HepG2 (cell line): ENCODE data around the gene PRSS38. TPM values are rescaled to one million over a fixed set of nuclear protein-coding genes. Genes with fewer than 3 reads are reported as not detected.
"Not testable (repeated sequence)": the region's sequence is repeated elsewhere in the genome, so short reads cannot be mapped to it uniquely, and the experiment has no call there.

Source experiments
- ATAC-seq: fragments of 200-7000 bp; cut with Tn5 transposase; 3 replicates; pipeline ENCODE4 v1.9.1; 2020; ENCODE audit warnings: mild to moderate bottlenecking, moderate library complexity
- BruUV-seq: library from RNA; stranded (reverse); fragments of 400-500 nt; replicated peaks from 2 replicates; lab custom pipeline; 2021; lab: Mats Ljungman, UMichigan
- CTCF ChIA-PET: fragments of 300-600 bp; formaldehyde crosslinking; extraction: SDS; loops from one replicate; lab custom pipeline; 2021; ENCODE audit warnings: low total read pairs, inconsistent platforms, low intra/inter-chr PET ratio; lab: Yijun Ruan, JAX
- POLR2A ChIA-PET: fragments of 350-600 bp; sonication (Branson Sonifier 250); formaldehyde crosslinking; loops from one replicate; lab custom pipeline; 2020; ENCODE audit warnings: antibody characterized with exemption, inconsistent platforms; lab: Yijun Ruan, JAX
- DNase-seq: peaks from one replicate; pipeline ENCODE4 v3.0.0-alpha.2; 2015; ENCODE audit warnings: low spot score
- FAIRE-seq: peaks from 3 replicates; lab custom pipeline; 2011; peaks lifted over from hg19 to GRCh38; lab: Jason Lieb, UNC
- H2AFZ ChIP-seq: one replicate; pipeline ENCODE4 v1.6.1; 2011; ENCODE audit warnings: low read length, inconsistent platforms
- H3K27ac ChIP-seq: fragments of 300-600 bp; 3 replicates; pipeline ENCODE4 v1.8.0; 2011; ENCODE audit warnings: mixed run types, mild to moderate bottlenecking, mixed read lengths, low read length, inconsistent platforms; ENCODE audit not compliant: insufficient read depth; ENCODE audit errors: extremely low read length
- H3K27me3 ChIP-seq, 2 experiments: fragments of 200-600 bp in 1 of 2; 2 replicates in 1 of 2; 3 replicates in 1 of 2; pipeline versions ENCODE4 v1.6.0 to v1.8.0; 2011; ENCODE audit warnings: low read length in 2 of 2, mild to moderate bottlenecking in 2 of 2, moderate library complexity in 2 of 2, inconsistent platforms in 1 of 2; ENCODE audit not compliant: insufficient read depth in 2 of 2, control insufficient read depth in 1 of 2
- H3K36me3 ChIP-seq, 2 experiments: fragments of 200-600 bp in 1 of 2; replicated peaks in 1 of 2; 2 replicates in 1 of 2; 3 replicates in 1 of 2; pipeline versions ENCODE4 v1.5.1 to v1.8.0; 2011; ENCODE audit warnings: low read length in 2 of 2, inconsistent platforms in 1 of 2; ENCODE audit not compliant: insufficient read depth in 2 of 2, control insufficient read depth in 1 of 2
- H3K4me1 ChIP-seq: 2 replicates; pipeline ENCODE4 v1.5.1; 2012; ENCODE audit warnings: low read length, inconsistent platforms; ENCODE audit not compliant: insufficient read depth
- H3K4me2 ChIP-seq: 2 replicates; pipeline ENCODE4 v1.6.0; 2011; ENCODE audit warnings: low read depth, low read length, inconsistent platforms
- H3K4me3 ChIP-seq, 3 experiments: fragments of 200-600 bp in 1 of 3; sonication (generic), shearing (Covaris generic) in 1 of 3; replicated peaks in 1 of 3; 2 replicates each; pipeline ENCODE4 v1.5.1; 2011 to 2016; ENCODE audit warnings: low read length in 3 of 3, inconsistent platforms in 2 of 3, low read depth in 2 of 3, mild to moderate bottlenecking in 2 of 3, control low read depth in 1 of 3, mixed read lengths in 1 of 3; ENCODE audit not compliant: insufficient read depth in 1 of 3
- H3K79me2 ChIP-seq: one replicate; pipeline ENCODE4 v1.6.1; 2011; ENCODE audit warnings: low read length, inconsistent platforms; ENCODE audit not compliant: insufficient read depth
- H3K9ac ChIP-seq: 2 replicates; pipeline ENCODE4 v1.6.0; 2011; ENCODE audit warnings: mild to moderate bottlenecking, low read depth, low read length, inconsistent platforms; ENCODE audit not compliant: insufficient read depth
- H3K9me3 ChIP-seq: 2 replicates; pipeline ENCODE4 v1.5.1; 2012; ENCODE audit warnings: mild to moderate bottlenecking, low read length
- H4K20me1 ChIP-seq: 2 replicates; pipeline ENCODE4 v1.6.0; 2011; ENCODE audit warnings: inconsistent platforms, mild to moderate bottlenecking, low read length, moderate library complexity; ENCODE audit not compliant: insufficient read depth
- CREB1 ChIP-seq, 2 experiments: fragments of 450-650 bp in 1 of 2; IDR thresholded peaks; 2 replicates each; pipeline ENCODE4 v1.6.1; 2016 to 2017; ENCODE audit warnings: control low read depth in 1 of 2, mild to moderate bottlenecking in 1 of 2, missing compliant biosample characterization in 1 of 2, missing genetic modification characterization in 1 of 2
- THAP11 ChIP-seq: IDR thresholded peaks from 2 replicates; pipeline ENCODE4 v1.6.1; 2016; ENCODE audit warnings: missing biosample characterization, missing genetic modification reagents
- ZNF773 ChIP-seq: sonication (generic); formaldehyde crosslinking; IDR thresholded peaks from 2 replicates; pipeline ENCODE4 v1.4.0; 2020; ENCODE audit warnings: missing genetic modification reagents, borderline replicate concordance
- ZSCAN20 ChIP-seq: sonication (generic); formaldehyde crosslinking; IDR thresholded peaks from 2 replicates; pipeline ENCODE4 v1.4.0; 2020; ENCODE audit warnings: missing genetic modification reagents, mild to moderate bottlenecking, borderline replicate concordance
- WGBS: methylation state at CpG from one replicate; pipeline ENCODE4 v1.1.6; 2017; ENCODE audit warnings: low lambda C conversion rate; 5-methylcytosine and 5-hydroxymethylcytosine counted together
- in situ Hi-C: cut with HindIII; loops from 2 replicates; pipeline ENCODE4 v1.10.0; 2017; ENCODE audit warnings: low pct_unique_long_range_greater_than_20kb; ENCODE audit not compliant: extremely low pct_ligation_motif_present
- intact Hi-C: fragments of 100-400 bp; cut with micrococcal nuclease; formaldehyde crosslinking; loops from one replicate; pipeline ENCODE4 v1.10.0; 2022; ENCODE audit not compliant: unreplicated experiment
- polyA plus RNA-seq, 8 experiments: library from polyadenylated mRNA; depleted of rRNA in 3 of 8; stranded (reverse) in 7 of 8; unstranded in 1 of 8; fragments of >200 nt; fragmentation: Illumina TruSeq in 4 of 8; extraction: Trizol in 4 of 8; gene quantifications; 2 replicates each; pipeline versions ENCODE4 v1.2.1 to v1.2.3, GENCODE V29; 2011 to 2016; ENCODE audit warnings: low read depth in 4 of 8, missing spikeins in 1 of 8, mixed read lengths in 1 of 8; ENCODE audit not compliant: insufficient read depth in 1 of 8
- total RNA-seq, 5 experiments: library from RNA; depleted of rRNA; stranded (reverse); fragments of >200 nt; fragmentation: Illumina TruSeq; extraction: Trizol; gene quantifications; 2 replicates each; pipeline ENCODE4 v1.2.3, GENCODE V29; 2016; ENCODE audit warnings: low read depth in 1 of 5

Gene PRSS38
- total and polyA plus RNA-seq, 2 of the 13 experiments (the other 11 are each of a cell fraction or from before 2014, with no cell fraction given): not detected

GRCh38 chr1:227847046-227847445 lies 31.6 kb downstream of the PRSS38 start:
- WGBS: 8% methylated on average over 4 of the region's 4 CpGs
- H3K79me2 ChIP-seq, FAIRE-seq, H3K36me3 ChIP-seq, H2AFZ ChIP-seq, H3K4me2 ChIP-seq, H3K9me3 ChIP-seq, DNase-seq, CTCF ChIA-PET, H4K20me1 ChIP-seq, H3K27ac ChIP-seq, POLR2A ChIA-PET, H3K4me3 ChIP-seq, H3K27me3 ChIP-seq, ATAC-seq, intact Hi-C loops, in situ Hi-C loops, BruUV-seq, H3K9ac ChIP-seq, H3K4me1 ChIP-seq: not testable (repeated sequence)

GRCh38 chr1:227848430-227848932 lies 33.0 kb downstream of the PRSS38 start:
- CTCF ChIA-PET: no interaction called here

More at GRCh38 chr1:227848430-227848932, 33.0 kb downstream of the PRSS38 start:
- ATAC-seq (no peak), FAIRE-seq (no peak), DNase-seq (no peak)
- Histone ChIP-seq H3K4me2 (no peak overlapping the region), H4K20me1 (no peaks in the 10 kb centered on the region), H3K36me3 (no peaks in the 10 kb centered on the region), H3K27ac (no peak overlapping the region), H3K27me3 (no peaks in the 10 kb centered on the region), H3K4me1 (no peaks in the 10 kb centered on the region), H3K4me3 (no peak overlapping the region), H2AFZ (no peak overlapping the region), H3K9ac (no peak overlapping the region), H3K79me2 (no peaks in the 10 kb centered on the region), H3K9me3 (peaks cover 5% of the 10 kb centered on the region; the same call in 1 of the 2 replicates)
- BruUV-seq: no TSS peak
- WGBS: 11% methylated on average over 3 of the region's 3 CpGs
- intact Hi-C loops: no loop called here
- in situ Hi-C loops: no loop called here
- TF ChIP-seq CREB1 (IDR thresholded peaks at IDR 0.05) (0 out of 2 replicates have a peak, but pooled peaks have one; percentile 22), CREB1 (CRISPR knock-in tag; IDR thresholded peaks at IDR 0.05) (no peak), ZNF773 (CRISPR knock-in tag) (peak; percentile 49; the same call in 1 of the 2 replicates), THAP11 (CRISPR knock-in tag) (no peak), ZSCAN20 (CRISPR knock-in tag) (no peak)
- POLR2A ChIA-PET: no interaction called here
